ENCODE data around the gene LRPAP1.

Gene LRPAP1

GRCh38 chr4:3483471-3483921, 48.7 kb downstream of the LRPAP1 start:
- no peak for DNase-seq

- no peak for DNase-seq
Measured at GRCh38 chr4:3482707-3483106, 49.5 kb downstream of the LRPAP1 start.

DNA sequence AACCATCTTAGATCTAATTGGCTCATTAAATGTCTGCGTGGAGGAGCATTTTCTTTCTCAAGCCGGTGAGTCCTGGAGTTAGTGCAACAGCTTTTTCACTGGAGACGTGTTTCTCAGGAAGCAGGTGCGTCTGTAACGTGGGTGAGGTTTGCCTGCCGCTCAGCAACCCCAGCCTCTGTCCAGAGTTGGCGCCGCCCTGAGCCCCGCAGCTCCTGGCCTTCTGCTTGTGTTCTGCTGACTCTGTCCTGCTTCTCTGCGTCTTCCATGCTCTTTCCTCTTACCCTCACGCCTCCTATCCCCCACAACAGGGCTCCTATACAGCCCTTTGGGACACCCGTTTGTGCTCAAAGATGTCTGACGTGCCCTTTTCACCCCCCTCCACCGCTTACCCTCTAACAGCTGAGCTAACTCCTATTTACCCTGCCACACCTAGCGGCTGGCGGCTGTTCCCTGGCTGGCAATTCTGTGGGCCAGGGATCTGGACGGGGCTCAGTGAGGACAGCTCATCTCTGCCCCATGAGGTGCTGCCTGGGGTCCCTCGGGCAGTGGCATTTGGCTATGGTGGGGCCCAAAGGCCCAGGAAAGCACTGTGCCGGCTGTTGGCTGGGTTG, 50.3 kb downstream of the LRPAP1 start:
- DNase-seq, result no peak

DNA sequence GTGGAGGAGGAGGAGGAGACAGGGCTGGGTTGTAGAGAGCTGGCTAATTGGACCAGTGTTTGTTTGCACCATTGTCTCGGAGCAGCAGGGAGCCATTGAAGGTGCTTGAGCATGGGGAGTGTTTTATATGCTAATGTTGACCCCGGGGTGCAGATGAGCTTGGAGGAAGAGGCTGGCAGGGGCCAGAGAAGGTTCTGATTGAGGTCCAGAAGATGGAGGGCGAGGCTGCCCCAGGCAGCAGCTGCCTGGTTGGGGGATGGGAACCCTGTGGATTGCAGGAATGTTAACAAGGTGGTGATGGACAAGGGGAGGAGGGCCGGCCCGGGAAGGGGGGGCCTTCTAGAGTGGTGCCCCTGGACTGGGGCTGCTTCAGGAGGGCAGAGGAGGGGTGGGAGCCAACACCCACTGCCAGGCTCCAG, 51.1 kb downstream of the LRPAP1 start:
- DNase-seq, result no peak

- DNase-seq, result peak; percentile 32 to 61 (median 52)
Measured at GRCh38 chr4:3480528-3481112, 51.6 kb downstream of the LRPAP1 start.

- DNase-seq, result no peak
Measured at GRCh38 chr4:3479358-3480101, 52.7 kb downstream of the LRPAP1 start.

DNA sequence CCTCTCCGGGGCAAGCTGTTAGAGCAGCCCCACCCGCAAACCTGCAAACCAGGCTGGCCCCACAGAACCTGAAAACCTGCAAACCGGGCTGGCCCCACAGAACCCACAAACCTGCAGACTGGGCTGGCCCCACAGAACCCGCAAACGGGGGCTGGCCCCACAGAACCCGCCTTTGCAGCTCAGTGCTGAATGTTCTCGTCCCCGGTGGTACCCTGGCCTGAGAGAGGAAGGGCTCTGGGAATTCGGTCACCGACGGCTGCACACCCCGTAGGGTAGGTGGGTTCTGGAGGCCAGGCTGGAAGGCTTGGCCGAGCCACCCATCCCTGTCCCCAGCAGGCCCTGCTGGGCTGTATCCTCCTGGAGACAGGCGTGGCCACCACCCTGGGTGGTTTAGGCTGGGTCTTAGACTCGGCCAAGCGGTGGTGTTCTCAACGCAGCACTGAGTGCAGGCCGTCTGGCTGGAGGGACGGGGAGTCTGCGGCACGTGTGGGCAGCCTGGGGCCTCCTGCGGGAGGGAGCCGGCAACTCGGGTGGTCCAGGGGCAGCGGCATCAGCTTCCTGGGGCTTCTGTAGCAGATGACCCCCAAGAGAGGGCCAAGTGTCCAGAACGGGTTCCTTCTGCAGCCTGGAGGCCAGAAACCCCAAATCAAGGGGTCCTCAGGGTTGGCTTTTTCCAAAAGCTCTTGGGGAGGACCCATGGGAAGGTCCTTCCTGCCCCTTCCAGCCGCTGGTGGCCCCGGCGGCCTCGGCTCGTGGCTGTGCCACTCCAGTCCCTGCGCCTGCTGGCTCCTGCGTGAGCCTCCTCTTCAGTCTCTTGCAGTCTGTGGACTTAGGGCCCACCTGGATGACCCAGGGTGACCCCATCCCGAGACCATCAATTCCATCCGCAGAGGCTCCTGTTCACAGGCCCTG, 53.5 kb downstream of the LRPAP1 start:
- DNase-seq, result no peak

DNA sequence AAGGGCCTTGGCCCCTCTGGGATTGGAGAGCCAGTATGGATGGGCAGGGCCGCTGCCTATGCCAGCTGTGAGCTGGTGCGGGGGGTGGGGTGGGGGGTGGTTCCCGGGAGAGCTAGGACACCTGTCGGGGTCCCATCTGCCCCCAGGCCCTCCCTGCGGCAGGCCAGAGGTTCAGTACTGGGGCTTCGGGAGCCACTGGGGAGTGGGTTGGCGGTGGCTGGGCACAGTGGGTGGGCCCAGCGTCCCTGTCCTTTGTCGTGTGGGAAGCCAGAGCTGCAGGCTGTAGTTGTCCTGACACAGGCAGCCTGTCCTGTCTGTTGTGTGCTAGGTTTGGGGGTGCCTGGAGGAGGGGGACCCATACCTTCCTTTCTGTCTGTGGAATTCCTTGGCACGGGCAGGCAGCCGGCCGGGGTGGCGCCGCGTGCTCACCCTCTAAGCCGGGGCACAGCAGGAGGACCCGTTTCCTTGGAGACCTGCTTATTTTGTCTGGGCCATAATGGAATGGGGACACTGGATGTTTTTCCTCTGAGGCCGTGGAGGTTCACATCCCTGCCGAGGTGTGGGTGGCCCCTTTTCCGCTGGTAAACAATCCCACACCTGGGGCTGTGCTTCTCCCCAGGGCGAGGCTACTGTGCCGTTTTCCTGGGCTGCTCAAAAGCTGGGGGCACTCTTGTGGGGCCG, 54.3 kb downstream of the LRPAP1 start:
- DNase-seq, result peak in 1 of 5 donors; percentile 0

DNA sequence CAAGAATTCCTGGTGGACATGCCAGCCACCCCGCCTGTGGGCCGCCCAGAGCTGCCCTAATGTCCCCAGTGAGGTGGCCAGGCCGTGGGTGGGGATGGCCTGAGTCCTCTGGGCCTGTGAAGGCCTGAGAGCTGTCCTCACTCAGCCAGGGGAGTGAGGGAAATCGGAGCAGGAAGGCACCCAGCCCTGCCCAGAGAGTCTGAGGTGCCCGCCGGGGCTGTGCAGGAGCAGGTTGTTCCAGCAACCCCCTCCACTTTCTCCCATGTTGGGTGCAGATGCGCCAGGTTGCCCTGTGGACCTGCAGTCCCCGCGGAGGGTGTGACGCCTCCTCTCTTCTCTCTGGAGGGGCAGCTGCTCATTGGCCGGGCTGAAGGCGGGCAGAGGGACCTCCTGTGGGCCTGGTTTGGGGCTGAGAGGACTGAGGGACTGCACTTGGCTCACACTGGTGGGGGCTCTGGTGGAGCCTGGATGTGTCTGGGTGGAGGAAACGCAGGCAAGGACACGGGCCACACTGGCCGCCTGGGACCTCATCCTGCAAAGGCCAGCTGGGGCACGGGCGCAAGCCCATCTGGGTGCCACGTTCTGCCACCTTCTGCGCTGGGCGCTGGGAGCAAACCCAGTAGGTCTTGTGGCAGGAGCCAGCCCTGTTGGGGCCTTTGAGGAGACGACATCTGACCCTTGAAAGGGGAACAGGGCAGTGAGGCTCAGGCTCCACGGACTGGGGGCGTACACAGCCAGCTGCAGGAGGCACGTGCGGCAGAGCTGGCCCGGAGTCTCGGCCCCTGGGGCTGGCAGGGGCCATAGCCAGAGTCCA, 55.1 kb downstream of the LRPAP1 start:
- DNase-seq, result peak in 1 of 5 donors; percentile 0

- no peak for DNase-seq
Measured at GRCh38 chr4:3476341-3476747, 55.9 kb downstream of the LRPAP1 start.

GRCh38 chr4:3475713-3476260, 56.4 kb downstream of the LRPAP1 start:
- DNase-seq, result no peak

GRCh38 chr4:3475041-3475712, 57.0 kb downstream of the LRPAP1 start:
- no peak for DNase-seq

DNA sequence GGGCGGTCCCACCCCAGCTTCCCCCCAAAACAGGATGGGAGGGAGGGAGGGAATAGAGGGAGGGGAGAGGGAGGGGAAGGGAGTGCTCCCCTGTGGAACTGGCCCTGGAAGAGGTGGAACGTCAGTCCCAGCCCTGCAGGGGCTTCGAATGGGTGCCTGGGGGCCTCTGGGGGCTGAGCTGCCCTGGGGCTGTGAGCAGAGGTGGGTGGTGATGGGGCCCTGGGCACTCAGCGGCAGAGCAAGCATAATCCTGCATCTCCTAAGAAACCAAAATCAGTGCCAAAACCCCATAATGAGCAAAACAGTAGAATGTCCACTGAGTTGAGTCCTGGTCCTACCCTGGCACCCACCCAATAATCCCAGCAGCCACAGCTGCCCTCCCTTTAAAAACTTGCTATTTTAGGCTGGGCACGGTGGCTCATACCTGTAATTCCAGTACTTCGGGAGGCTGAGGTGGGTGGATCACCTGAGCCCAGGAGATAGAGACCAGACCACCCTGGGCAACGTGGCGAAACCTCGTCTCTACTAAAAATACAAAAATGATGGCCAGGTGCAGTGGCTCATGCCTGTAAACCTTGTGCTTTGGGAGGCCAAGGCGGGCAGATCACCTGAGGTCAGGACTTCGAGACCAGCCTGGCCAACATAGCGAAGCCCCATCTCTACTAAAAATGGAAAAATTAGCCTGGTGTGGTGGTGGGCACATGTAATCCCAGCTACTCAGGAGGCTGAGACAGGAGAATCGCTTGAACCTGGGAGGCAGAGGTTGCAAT, 58.0 kb downstream of the LRPAP1 start:
- DNase-seq, result no peak

GRCh38 chr4:3473181-3473950, 58.9 kb downstream of the LRPAP1 start:
- no peak for DNase-seq

DNA sequence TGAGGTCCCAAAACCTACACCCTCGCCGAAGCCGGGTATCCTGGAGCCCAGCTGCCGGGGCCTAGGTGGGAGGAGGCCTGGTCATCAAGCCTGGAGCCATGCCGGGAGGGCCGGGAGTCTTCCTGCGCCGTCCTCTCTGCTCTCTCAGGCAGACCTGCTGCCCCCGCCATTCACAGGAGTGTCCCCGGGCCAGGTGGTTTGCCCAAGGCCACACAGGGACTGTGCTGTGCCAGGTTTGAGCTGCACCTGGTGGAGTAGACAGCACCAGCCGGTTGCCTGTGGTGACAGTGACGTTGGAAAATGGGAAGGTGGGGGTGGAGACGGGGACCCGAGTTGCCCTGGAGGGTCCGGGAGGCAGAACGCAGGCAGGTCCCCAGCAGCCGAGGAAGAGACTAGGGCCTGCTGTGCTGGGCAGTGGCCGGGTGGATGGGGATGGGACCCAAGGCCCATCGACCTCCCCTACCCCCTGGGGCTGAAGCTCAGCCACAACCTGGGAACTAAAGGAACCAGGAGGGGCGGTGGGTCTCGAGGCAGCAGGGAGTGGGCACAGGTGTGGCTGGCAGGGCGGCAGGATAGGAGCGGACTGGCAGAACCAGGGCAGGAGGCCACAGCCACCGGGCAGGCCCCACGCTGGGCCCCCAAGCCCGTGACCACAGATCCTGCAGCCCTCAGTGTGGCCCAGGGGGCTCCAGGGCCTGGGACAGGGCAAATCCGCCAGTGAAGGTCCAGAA, 59.6 kb downstream of the LRPAP1 start:
- DNase-seq, result no peak

GRCh38 chr4:3471886-3472285, 60.3 kb downstream of the LRPAP1 start:
- DNase-seq, result peak in 1 of 5 donors; percentile 6

GRCh38 chr4:3471098-3471760, 61.0 kb downstream of the LRPAP1 start:
- peak in 1 of 5 donors; percentile 4 for DNase-seq
